ENCODE measurements around the gene USP24. TPM values are rescaled to one million over a fixed set of nuclear protein-coding genes. Genes with fewer than 3 reads are reported as not detected.

Gene USP24
- total RNA-seq, 5 donors from 2014 or later (not counting 1 experiment from before 2014, with no cell fraction given): 58.9 to 90.7 (median 64.0) TPM

DNA sequence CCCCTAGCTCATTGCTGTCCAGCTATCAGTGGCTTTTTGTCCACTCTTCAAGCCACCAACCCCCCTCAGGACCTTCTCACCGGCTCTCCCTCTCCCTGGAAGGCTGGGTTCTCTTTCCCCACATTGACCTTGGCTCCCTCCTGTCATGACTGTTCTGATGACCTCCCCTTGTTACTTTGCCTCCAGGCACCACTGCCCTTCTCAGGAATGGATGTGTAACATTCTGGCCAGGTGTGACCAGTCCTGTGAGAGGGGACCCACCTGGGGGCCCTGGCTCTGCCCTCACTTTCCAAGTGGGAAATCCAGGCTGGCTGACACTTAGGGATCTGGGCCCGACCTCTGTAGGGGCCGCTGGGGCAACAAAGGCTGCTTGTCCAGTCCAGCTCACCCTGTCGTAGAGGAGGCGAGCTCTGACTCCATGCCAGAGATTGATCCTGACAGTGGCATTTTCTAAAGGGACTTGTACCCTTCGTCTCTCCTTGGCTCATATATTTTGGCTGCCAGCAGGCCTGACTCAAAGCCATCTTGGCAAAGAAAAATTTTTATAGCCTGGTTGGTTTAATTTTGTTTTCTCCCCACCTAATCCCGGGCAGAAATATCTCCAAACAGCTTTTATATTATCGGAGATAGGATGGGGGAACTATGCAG lies 37.9 kb upstream of the USP24 start:
- Mint-ChIP-seq H3K9me3 (peaks cover 0 to 5% (median 0%) of the 10 kb centered on the region in 3 donors), H3K27me3 (no peaks in the 10 kb centered on the region), H3K4me1 (peaks cover 7 to 14% (median 8%) of the 10 kb centered on the region in 3 donors), H3K27ac (no peak overlapping the region), H3K36me3 (no peaks in the 10 kb centered on the region), H3K4me3 (no peak overlapping the region)
- ATAC-seq (replicated peaks in 1 of 4) (no peak), DNase-seq (no peak)
- H3K27ac ChIP-seq (ENCODE audit: low read length): no peak overlapping the region
- no peaks in the 10 kb centered on the region for H3K36me3 ChIP-seq (ENCODE audit: control insufficient read depth in 2 of 2, extremely low read depth in 1 of 2, insufficient read depth in 1 of 2, low read length in 1 of 2)
- H3K4me3 ChIP-seq (ENCODE audit: control insufficient read depth in 1 of 2, extremely low read depth in 1 of 2, low read length in 1 of 2): no peak overlapping the region
- H3K9me3 ChIP-seq: no peaks in the 10 kb centered on the region
- CTCF ChIA-PET: no interaction called here
- 65% methylated on average over 4 of the region's 8 CpGs for WGBS (ENCODE audit: insufficient coverage)
- no peaks in the 10 kb centered on the region for H3K27me3 ChIP-seq (replicated peaks in 1 of 2; ENCODE audit: control insufficient read depth in 2 of 2, extremely low read depth in 1 of 2, insufficient read depth in 2 of 2, low read length in 1 of 2)
- POLR2A ChIA-PET: no interaction called here
- peaks cover 4% of the 10 kb centered on the region in 2 experiments for H3K4me1 ChIP-seq (ENCODE audit: control insufficient read depth in 1 of 2, extremely low read depth in 1 of 2, insufficient read depth in 2 of 2, low read length in 2 of 2)

DNA sequence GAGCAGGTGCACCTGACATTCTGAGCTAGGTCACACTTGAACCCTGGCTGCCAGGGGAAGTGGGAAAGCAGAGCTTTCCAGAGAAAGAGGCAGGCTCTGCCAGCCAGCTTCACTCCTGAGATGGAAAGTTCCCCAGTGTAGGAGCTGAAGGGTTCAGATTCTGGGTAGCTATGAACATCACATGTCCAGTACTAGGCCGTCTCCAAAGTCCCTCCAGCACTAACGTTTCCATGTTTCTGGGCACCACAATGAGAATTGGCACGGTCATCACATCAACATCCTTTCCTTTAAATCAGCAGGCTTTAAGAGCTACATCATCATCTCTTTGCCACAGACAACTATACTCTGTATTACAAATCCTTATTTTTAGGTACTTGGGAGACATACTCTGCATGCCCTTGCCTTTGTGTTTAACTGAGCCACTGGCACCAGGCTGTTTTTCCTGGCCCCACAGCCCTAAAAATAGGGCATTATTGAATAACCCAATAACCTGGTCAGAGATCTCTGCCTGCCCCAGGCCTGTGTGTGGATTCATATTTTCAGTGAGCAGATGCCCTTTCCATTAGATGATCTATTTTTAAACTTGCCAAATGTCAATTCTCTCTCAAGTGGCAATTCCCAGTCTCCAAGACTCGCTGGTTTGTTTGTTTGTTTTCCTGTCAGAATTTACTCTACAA lies 35.4 kb upstream of the USP24 start:
- WGBS (ENCODE audit: insufficient coverage): 93% methylated on average over 3 of the region's 4 CpGs
- ATAC-seq (replicated peaks in 1 of 4) (no peak), DNase-seq (no peak)
- Mint-ChIP-seq H3K27ac (no peak overlapping the region), H3K36me3 (no peaks in the 10 kb centered on the region), H3K27me3 (no peaks in the 10 kb centered on the region), H3K4me3 (no peak overlapping the region), H3K4me1 (peaks cover 0 to 5% (median 0%) of the 10 kb centered on the region in 3 donors), H3K9me3 (peaks cover 0 to 5% (median 0%) of the 10 kb centered on the region in 3 donors)
- Histone ChIP-seq H3K9me3 (no peaks in the 10 kb centered on the region), H3K4me3 (ENCODE audit: control insufficient read depth in 1 of 2, extremely low read depth in 1 of 2, low read length in 1 of 2) (no peak overlapping the region), H3K36me3 (ENCODE audit: control insufficient read depth in 2 of 2, extremely low read depth in 1 of 2, insufficient read depth in 1 of 2, low read length in 1 of 2) (no peaks in the 10 kb centered on the region), H3K27ac (ENCODE audit: low read length) (no peak overlapping the region), H3K27me3 (replicated peaks in 1 of 2; ENCODE audit: control insufficient read depth in 2 of 2, extremely low read depth in 1 of 2, insufficient read depth in 2 of 2, low read length in 1 of 2) (no peaks in the 10 kb centered on the region), H3K4me1 (ENCODE audit: control insufficient read depth in 1 of 2, extremely low read depth in 1 of 2, insufficient read depth in 2 of 2, low read length in 2 of 2) (no peaks in the 10 kb centered on the region)
- ChIA-PET POLR2A (no interaction called here), CTCF (no interaction called here)

DNA sequence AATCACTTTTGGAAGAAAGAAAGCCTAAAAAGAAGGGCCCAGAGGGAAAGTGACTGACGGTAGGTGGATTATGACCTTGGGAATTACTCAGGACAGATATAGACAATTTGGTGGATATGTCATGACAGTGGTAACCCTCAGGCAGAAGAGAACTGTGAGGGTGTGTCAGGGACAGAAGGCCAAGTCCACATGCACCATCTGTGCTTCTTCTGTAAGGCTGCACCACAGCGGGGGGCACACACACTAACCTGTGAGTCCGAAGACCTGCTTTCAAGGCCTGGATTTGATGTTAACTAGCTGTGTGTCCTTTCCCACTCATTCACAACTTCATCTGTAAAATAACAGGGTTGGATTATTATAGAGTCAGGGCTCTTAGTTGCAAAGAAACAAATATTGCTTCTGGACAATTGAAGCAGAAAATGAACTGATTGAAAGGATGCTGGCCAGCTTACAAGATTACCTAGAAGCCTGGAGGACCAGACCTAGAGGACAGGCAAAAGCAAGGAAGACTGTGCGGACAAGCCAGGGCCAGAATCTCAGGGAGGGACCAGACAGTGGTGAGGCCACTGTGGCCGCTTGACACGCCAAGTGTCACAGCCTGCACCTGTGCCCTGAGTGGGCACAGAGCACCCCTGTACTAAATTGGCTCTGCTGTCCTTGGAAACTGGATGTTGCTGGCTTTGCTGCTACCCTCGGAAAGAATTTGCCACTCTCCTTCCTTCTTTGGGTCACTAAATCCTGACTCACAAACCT lies 34.7 kb upstream of the USP24 start:
- WGBS (ENCODE audit: insufficient coverage): 69% methylated on average over 4 of the region's 7 CpGs
- Mint-ChIP-seq H3K4me1 (peaks cover 0 to 5% (median 0%) of the 10 kb centered on the region in 3 donors), H3K27me3 (no peaks in the 10 kb centered on the region), H3K9me3 (peaks cover 0 to 5% (median 0%) of the 10 kb centered on the region in 3 donors), H3K4me3 (no peak overlapping the region), H3K27ac (no peak overlapping the region), H3K36me3 (no peaks in the 10 kb centered on the region)
- CTCF ChIA-PET: no interaction called here
- H3K27ac ChIP-seq (ENCODE audit: low read length): no peak overlapping the region
- ATAC-seq (replicated peaks in 1 of 4) (no peak), DNase-seq (no peak)
- H3K9me3 ChIP-seq: no peaks in the 10 kb centered on the region
- H3K4me3 ChIP-seq (ENCODE audit: control insufficient read depth in 1 of 2, extremely low read depth in 1 of 2, low read length in 1 of 2): no peak overlapping the region
- no peaks in the 10 kb centered on the region for H3K4me1 ChIP-seq (ENCODE audit: control insufficient read depth in 1 of 2, extremely low read depth in 1 of 2, insufficient read depth in 2 of 2, low read length in 2 of 2)
- no peaks in the 10 kb centered on the region for H3K27me3 ChIP-seq (replicated peaks in 1 of 2; ENCODE audit: control insufficient read depth in 2 of 2, extremely low read depth in 1 of 2, insufficient read depth in 2 of 2, low read length in 1 of 2)
- POLR2A ChIA-PET: no interaction called here
- H3K36me3 ChIP-seq (ENCODE audit: control insufficient read depth in 2 of 2, extremely low read depth in 1 of 2, insufficient read depth in 1 of 2, low read length in 1 of 2): no peaks in the 10 kb centered on the region

DNA sequence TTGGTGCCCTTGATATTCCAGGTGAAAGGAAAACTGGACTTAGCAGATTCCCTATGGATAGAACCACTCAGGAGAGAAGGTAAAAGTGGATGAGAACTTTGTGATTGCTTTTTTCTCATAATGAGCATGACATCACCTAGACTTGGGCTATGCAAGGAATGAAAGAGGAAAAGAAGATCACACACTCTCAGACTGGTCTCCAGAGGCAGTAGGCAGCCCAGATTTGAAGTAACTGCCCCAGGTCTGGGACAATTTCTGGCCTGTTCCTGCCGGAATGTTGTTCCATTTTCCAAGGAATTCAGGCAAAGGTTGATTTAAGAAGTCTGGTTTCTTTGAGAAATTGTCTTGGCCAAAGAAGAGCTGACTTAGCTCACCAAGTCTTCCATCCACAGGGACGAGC lies 31.7 kb upstream of the USP24 start:
- DNase-seq (no peak), ATAC-seq (replicated peaks in 1 of 4) (no peak)
- H3K4me3 Mint-ChIP-seq: no peak overlapping the region
- CTCF ChIA-PET: interaction anchor here in 1 of 2 donors (0.8 kb wide), 1 partner anchor 9 kb away, joined by 3 read pairs; no protein-coding TSS in a partner anchor
- no peaks in the 10 kb centered on the region for H3K4me1 ChIP-seq (ENCODE audit: control insufficient read depth in 1 of 2, extremely low read depth in 1 of 2, insufficient read depth in 2 of 2, low read length in 2 of 2)
- H3K27ac ChIP-seq (ENCODE audit: low read length): no peak overlapping the region
- no peaks in the 10 kb centered on the region for H3K9me3 ChIP-seq
- no peaks in the 10 kb centered on the region for H3K36me3 Mint-ChIP-seq
- peaks cover 0 to 5% (median 0%) of the 10 kb centered on the region in 3 donors for H3K9me3 Mint-ChIP-seq
- peaks cover 0 to 3% (median 2%) of the 10 kb centered on the region in 3 donors for H3K4me1 Mint-ChIP-seq
- H3K27ac Mint-ChIP-seq: no peak overlapping the region
- no CpG with 5 or more reads among the region's 2 CpGs for WGBS (ENCODE audit: insufficient coverage)
- no peaks in the 10 kb centered on the region for H3K36me3 ChIP-seq (ENCODE audit: control insufficient read depth in 2 of 2, extremely low read depth in 1 of 2, insufficient read depth in 1 of 2, low read length in 1 of 2)
- POLR2A ChIA-PET: no interaction called here
- no peaks in the 10 kb centered on the region for H3K27me3 ChIP-seq (replicated peaks in 1 of 2; ENCODE audit: control insufficient read depth in 2 of 2, extremely low read depth in 1 of 2, insufficient read depth in 2 of 2, low read length in 1 of 2)
- H3K4me3 ChIP-seq (ENCODE audit: control insufficient read depth in 1 of 2, extremely low read depth in 1 of 2, low read length in 1 of 2): no peak overlapping the region
- H3K27me3 Mint-ChIP-seq: no peaks in the 10 kb centered on the region

DNA sequence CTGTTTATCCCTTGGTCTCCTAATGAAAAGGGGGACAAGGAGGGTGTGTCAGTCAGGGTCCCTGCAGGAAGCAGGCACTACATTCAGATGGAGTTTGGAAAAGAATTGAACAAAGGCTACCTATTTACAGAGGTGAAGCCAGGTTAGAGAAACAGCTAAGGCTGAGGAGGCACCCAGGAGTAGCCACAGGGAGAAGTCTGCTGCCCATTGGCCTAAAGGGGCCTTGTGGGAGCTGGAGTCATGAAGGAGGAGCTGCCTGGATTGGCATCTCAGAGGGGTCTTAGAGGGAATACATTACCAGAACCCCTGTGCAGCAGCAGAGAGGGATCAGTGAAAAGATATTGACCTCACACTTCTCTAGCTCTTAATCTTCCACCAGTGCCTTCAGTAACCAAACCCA lies 31.2 kb upstream of the USP24 start:
- Histone ChIP-seq H3K27ac (ENCODE audit: low read length) (no peak overlapping the region), H3K4me3 (ENCODE audit: control insufficient read depth in 1 of 2, extremely low read depth in 1 of 2, low read length in 1 of 2) (no peak overlapping the region), H3K36me3 (ENCODE audit: control insufficient read depth in 2 of 2, extremely low read depth in 1 of 2, insufficient read depth in 1 of 2, low read length in 1 of 2) (no peaks in the 10 kb centered on the region), H3K27me3 (replicated peaks in 1 of 2; ENCODE audit: control insufficient read depth in 2 of 2, extremely low read depth in 1 of 2, insufficient read depth in 2 of 2, low read length in 1 of 2) (no peaks in the 10 kb centered on the region), H3K4me1 (ENCODE audit: control insufficient read depth in 1 of 2, extremely low read depth in 1 of 2, insufficient read depth in 2 of 2, low read length in 2 of 2) (no peaks in the 10 kb centered on the region), H3K9me3 (no peaks in the 10 kb centered on the region)
- Mint-ChIP-seq H3K36me3 (no peaks in the 10 kb centered on the region), H3K4me1 (peaks cover 0 to 3% (median 2%) of the 10 kb centered on the region in 3 donors), H3K27me3 (peaks cover 0 to 2% of the 10 kb centered on the region in 2 donors), H3K27ac (no peak overlapping the region), H3K4me3 (no peak overlapping the region), H3K9me3 (peaks cover 0 to 5% (median 0%) of the 10 kb centered on the region in 3 donors)
- no peak for ATAC-seq (replicated peaks in 1 of 4)
- ChIA-PET POLR2A (no interaction called here), CTCF (no interaction called here)
- DNase-seq: no peak

DNA sequence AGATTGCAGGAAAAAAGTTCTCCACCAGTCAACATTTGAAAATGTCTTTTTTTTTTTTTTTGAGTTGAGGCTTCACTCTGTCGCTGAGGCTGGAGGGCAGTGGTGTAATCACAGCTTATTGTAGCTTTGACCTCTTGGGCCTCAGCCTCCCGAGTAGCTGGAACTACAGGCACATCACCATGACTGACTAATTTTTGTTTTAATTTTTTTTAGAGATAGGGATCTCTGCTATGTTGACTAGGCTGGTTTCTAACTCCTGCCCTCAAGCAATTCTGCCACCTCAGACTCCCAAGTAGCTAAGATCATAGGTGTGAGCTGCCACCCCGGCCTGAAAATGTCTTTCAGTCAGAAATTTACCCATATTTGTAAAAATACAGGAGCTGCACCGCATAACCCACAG lies 30.6 kb upstream of the USP24 start:
- CTCF ChIA-PET: no interaction called here
- H3K36me3 Mint-ChIP-seq: no peaks in the 10 kb centered on the region
- Histone ChIP-seq H3K9me3 (no peaks in the 10 kb centered on the region), H3K27ac (ENCODE audit: low read length) (no peak overlapping the region), H3K27me3 (replicated peaks in 1 of 2; ENCODE audit: control insufficient read depth in 2 of 2, extremely low read depth in 1 of 2, insufficient read depth in 2 of 2, low read length in 1 of 2) (no peaks in the 10 kb centered on the region), H3K36me3 (ENCODE audit: control insufficient read depth in 2 of 2, extremely low read depth in 1 of 2, insufficient read depth in 1 of 2, low read length in 1 of 2) (no peaks in the 10 kb centered on the region), H3K4me1 (ENCODE audit: control insufficient read depth in 1 of 2, extremely low read depth in 1 of 2, insufficient read depth in 2 of 2, low read length in 2 of 2) (no peaks in the 10 kb centered on the region), H3K4me3 (ENCODE audit: control insufficient read depth in 1 of 2, extremely low read depth in 1 of 2, low read length in 1 of 2) (no peak overlapping the region)
- POLR2A ChIA-PET: interaction anchor here in 1 of 2 donors (0.5 kb wide), 1 partner anchor 383 kb away, joined by 5 read pairs; no protein-coding TSS in a partner anchor
- ATAC-seq (replicated peaks in 1 of 4) (no peak), DNase-seq (no peak)
- no CpG with 5 or more reads among the region's 4 CpGs for WGBS (ENCODE audit: insufficient coverage)
- peaks cover 0 to 5% (median 0%) of the 10 kb centered on the region in 3 donors for H3K9me3 Mint-ChIP-seq
- peaks cover 0 to 3% (median 2%) of the 10 kb centered on the region in 3 donors for H3K4me1 Mint-ChIP-seq
- H3K27ac Mint-ChIP-seq: no peak overlapping the region
- peaks cover 0 to 4% of the 10 kb centered on the region in 2 donors for H3K27me3 Mint-ChIP-seq
- no peak overlapping the region for H3K4me3 Mint-ChIP-seq
